Smooth muscle cell (in vitro differentiated cells): ENCODE measurements around the gene TSPAN33. TPM values are rescaled to one million over a fixed set of nuclear protein-coding genes. Genes with fewer than 3 reads are reported as not detected.
"Not testable (repeated sequence)": the region's sequence is repeated elsewhere in the genome, so short reads cannot be mapped to it uniquely, and the experiment has no call there.

Source experiments
- DNase-seq: peaks from one replicate; lab custom pipeline; 2025; ENCODE audit not compliant: unreplicated experiment; lab: John Stamatoyannopoulos, UW
- H2AFZ ChIP-seq: fragments of 200-600 bp; sonication (generic); 2 replicates; pipeline ENCODE4 v1.6.0; 2016; ENCODE audit warnings: antibody characterized with exemption, low read depth, mild to moderate bottlenecking
- H3F3A ChIP-seq: fragments of 200-600 bp; sonication (generic); 2 replicates; pipeline ENCODE4 v1.6.0; 2017; ENCODE audit warnings: antibody characterized with exemption, low read depth
- H3K27ac ChIP-seq: fragments of 200-600 bp; sonication (generic); 2 replicates; pipeline ENCODE4 v1.5.1; 2016; ENCODE audit warnings: low read depth, mild to moderate bottlenecking
- H3K27me3 ChIP-seq: fragments of 200-600 bp; sonication (generic); 2 replicates; pipeline ENCODE4 v1.6.1; 2016; ENCODE audit warnings: low read depth, mild to moderate bottlenecking
- H3K36me3 ChIP-seq: fragments of 200-600 bp; sonication (generic); 2 replicates; pipeline ENCODE4 v1.5.1; 2016; ENCODE audit warnings: low read depth
- H3K4me1 ChIP-seq: fragments of 200-600 bp; sonication (generic); 2 replicates; pipeline ENCODE4 v1.5.1; 2016; ENCODE audit warnings: low read depth
- H3K4me2 ChIP-seq: fragments of 200-600 bp; sonication (generic); 2 replicates; pipeline ENCODE4 v1.6.0; 2016; ENCODE audit warnings: mild to moderate bottlenecking
- H3K4me3 ChIP-seq: fragments of 200-600 bp; sonication (generic); 2 replicates; pipeline ENCODE4 v1.5.1; 2016; ENCODE audit warnings: mild to moderate bottlenecking
- H3K79me2 ChIP-seq: fragments of 200-600 bp; sonication (generic); 2 replicates; pipeline ENCODE4 v1.6.0; 2016; ENCODE audit warnings: low read depth, mild to moderate bottlenecking
- H3K9ac ChIP-seq: fragments of 200-600 bp; sonication (generic); 2 replicates; pipeline ENCODE4 v1.6.0; 2016; ENCODE audit warnings: low read depth
- H3K9me3 ChIP-seq: fragments of 200-600 bp; sonication (generic); replicated peaks from 2 replicates; pipeline ENCODE4 v1.5.1; 2016; ENCODE audit warnings: low read depth
- H4K20me1 ChIP-seq: fragments of 200-600 bp; sonication (generic); 2 replicates; pipeline ENCODE4 v1.6.0; 2016; ENCODE audit warnings: low read depth
- CTCF ChIP-seq: fragments of 200-600 bp; sonication (generic); IDR thresholded peaks from 2 replicates; pipeline ENCODE4 v1.5.1; 2017; ENCODE audit warnings: borderline replicate concordance, mild to moderate bottlenecking, antibody characterized with exemption; ENCODE audit not compliant: insufficient read depth, poor library complexity, severe bottlenecking
- WGBS: methylation state at CpG from one replicate; pipeline ENCODE4 v1.1.7; 2016; ENCODE audit warnings: low lambda C conversion rate; 5-methylcytosine and 5-hydroxymethylcytosine counted together
- polyA plus RNA-seq: library from polyadenylated mRNA; unstranded; fragments of >200 nt; fragmentation: Nextera tagmentation; extraction: Ambion mirVana; gene quantifications from 2 replicates; pipeline ENCODE4 v1.2.1, GENCODE V29; 2016
- total RNA-seq: library from RNA; depleted of rRNA; stranded (reverse); fragments of >200 nt; gene quantifications from 2 replicates; pipeline ENCODE4 v1.2.3, GENCODE V29; 2014

TSPAN33 gene
- total and polyA plus RNA-seq, 2 experiments from 2014 or later: 1.6 to 2.8 TPM

- no peaks in the 10 kb centered on the region for H3K27me3 ChIP-seq
- TF ChIP-seq CTCF: no peak
Observed at GRCh38 chr7:129212126-129212525, 67.6 kb downstream of the TSPAN33 start.

GRCh38 chr7:129212596-129212995, 68.1 kb downstream of the TSPAN33 start:
- H3K4me3 ChIP-seq: no peak overlapping the region
- WGBS: 93% methylated on average over 4 of the region's 4 CpGs
- no peak for TF ChIP-seq CTCF

More at GRCh38 chr7:129212126-129212525, 67.6 kb downstream of the TSPAN33 start:
- no peak overlapping the region for H3K27ac ChIP-seq
- H3K79me2 ChIP-seq: no peaks in the 10 kb centered on the region
- no peaks in the 10 kb centered on the region for H3K9me3 ChIP-seq
- 96% methylated on average over 7 of the region's 14 CpGs for whole genome bisulfite sequencing
- DNase-seq: no peak
- H3K36me3 ChIP-seq: no peaks in the 10 kb centered on the region
- H3K4me3 ChIP-seq: no peak overlapping the region
- H3K9ac ChIP-seq: no peak overlapping the region
- H3K4me2 ChIP-seq: no peak overlapping the region
- no peaks in the 10 kb centered on the region for H4K20me1 ChIP-seq
- no peak overlapping the region for H2AFZ ChIP-seq
- H3K4me1 ChIP-seq: no peaks in the 10 kb centered on the region
- H3F3A ChIP-seq: no peaks in the 10 kb centered on the region

GRCh38 chr7:129213828-129214227, 69.3 kb downstream of the TSPAN33 start:
- Histone ChIP-seq H3K9me3 (no peaks in the 10 kb centered on the region), H4K20me1 (no peaks in the 10 kb centered on the region), H3K4me2 (no peak overlapping the region), H3K27ac (no peak overlapping the region), H3K4me3 (no peak overlapping the region), H3K9ac (no peak overlapping the region), H2AFZ (no peak overlapping the region), H3K36me3 (no peaks in the 10 kb centered on the region), H3K27me3 (no peaks in the 10 kb centered on the region), H3K4me1 (no peaks in the 10 kb centered on the region), H3F3A (no peaks in the 10 kb centered on the region), H3K79me2 (no peaks in the 10 kb centered on the region)
- TF ChIP-seq CTCF: no peak
- 60% methylated on average over 15 of the region's 15 CpGs for WGBS
- DNase-seq: no peak

More at GRCh38 chr7:129212596-129212995, 68.1 kb downstream of the TSPAN33 start:
- Histone ChIP-seq H3K4me1 (no peaks in the 10 kb centered on the region), H2AFZ (no peak overlapping the region), H3K79me2 (no peaks in the 10 kb centered on the region), H3K36me3 (no peaks in the 10 kb centered on the region), H3K27ac (no peak overlapping the region), H3K27me3 (no peaks in the 10 kb centered on the region), H4K20me1 (no peaks in the 10 kb centered on the region), H3K9me3 (no peaks in the 10 kb centered on the region), H3K9ac (no peak overlapping the region), H3F3A (no peaks in the 10 kb centered on the region), H3K4me2 (no peak overlapping the region)
- DNase-seq: no peak

GRCh38 chr7:129215691-129216090, 71.2 kb downstream of the TSPAN33 start:
- H3F3A ChIP-seq, H3K9me3 ChIP-seq, H3K36me3 ChIP-seq, H3K4me3 ChIP-seq, H4K20me1 ChIP-seq, H3K4me1 ChIP-seq, H3K79me2 ChIP-seq, H3K4me2 ChIP-seq, H2AFZ ChIP-seq, H3K27ac ChIP-seq, H3K27me3 ChIP-seq, H3K9ac ChIP-seq, DNase-seq: not testable (repeated sequence)
- WGBS: 98% methylated on average over 10 of the region's 15 CpGs

GRCh38 chr7:129216101-129216715, 71.7 kb downstream of the TSPAN33 start:
- not testable (repeated sequence) for H3K27ac ChIP-seq, H3K36me3 ChIP-seq, DNase-seq, H3K4me1 ChIP-seq, H4K20me1 ChIP-seq, H3K4me3 ChIP-seq, H2AFZ ChIP-seq, H3F3A ChIP-seq, H3K27me3 ChIP-seq, H3K4me2 ChIP-seq, H3K79me2 ChIP-seq, H3K9me3 ChIP-seq, H3K9ac ChIP-seq
- WGBS: 98% methylated on average over 28 of the region's 34 CpGs

GRCh38 chr7:129216821-129217416, 72.4 kb downstream of the TSPAN33 start:
- not testable (repeated sequence) for H3K4me1 ChIP-seq, H3K9ac ChIP-seq, H2AFZ ChIP-seq, H3F3A ChIP-seq, H3K36me3 ChIP-seq, H3K27me3 ChIP-seq, H3K27ac ChIP-seq, H3K79me2 ChIP-seq, H4K20me1 ChIP-seq, H3K4me3 ChIP-seq, H3K4me2 ChIP-seq, H3K9me3 ChIP-seq, DNase-seq
- 80% methylated on average over 8 of the region's 8 CpGs for WGBS
